ENCODE data around the gene ATF7IP2. TPM values are rescaled to one million over a fixed set of nuclear protein-coding genes. Genes with fewer than 3 reads are reported as not detected.
"Not testable (repeated sequence)": the region's sequence is repeated elsewhere in the genome, so short reads cannot be mapped to it uniquely, and the experiment has no call there.

The ATF7IP2 gene
- total RNA-seq, 5 donors from 2014 or later (not counting 1 experiment from before 2014, with no cell fraction given): 49.1 to 97.1 (median 56.7) TPM

DNA sequence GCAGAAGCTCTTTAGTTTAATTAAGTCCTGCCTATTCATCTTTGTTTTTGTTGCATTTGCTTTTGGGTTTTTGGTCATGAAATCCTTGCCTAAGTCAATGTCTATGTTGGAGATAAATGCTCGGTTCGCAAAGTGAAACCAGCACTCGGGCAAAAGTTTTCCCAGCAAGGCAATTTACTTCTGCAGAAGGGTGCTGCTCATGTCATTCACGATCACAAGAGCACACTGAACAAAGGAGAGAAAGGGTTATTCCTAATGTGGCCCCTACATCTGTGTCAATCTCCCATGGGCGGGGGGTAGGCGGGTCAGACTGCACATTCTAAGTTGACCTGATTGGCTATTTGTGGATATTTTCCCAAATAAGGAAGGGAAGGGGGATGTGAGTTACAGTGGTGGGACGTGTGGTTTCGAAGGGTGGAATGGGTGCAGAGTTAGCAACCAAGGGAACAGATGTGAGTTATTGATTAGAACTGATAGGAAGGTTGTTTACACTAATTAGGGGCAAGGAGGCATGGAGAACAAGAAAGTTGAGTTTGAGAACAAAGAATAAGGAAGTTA, 23.0 kb downstream of the ATF7IP2 start:
- no peaks in the 10 kb centered on the region for H3K27me3 Mint-ChIP-seq
- H3K4me1 Mint-ChIP-seq: peaks cover 6 to 17% (median 16%) of the 10 kb centered on the region in 3 donors
- WGBS (ENCODE audit: insufficient coverage): 86% methylated on average over 8 of the region's 8 CpGs
- Histone ChIP-seq H3K27ac (ENCODE audit: low read length) (no peak overlapping the region), H3K27me3 (replicated peaks in 1 of 2; ENCODE audit: control insufficient read depth in 2 of 2, extremely low read depth in 1 of 2, insufficient read depth in 2 of 2, low read length in 1 of 2) (no peaks in the 10 kb centered on the region), H3K4me1 (ENCODE audit: control insufficient read depth in 1 of 2, extremely low read depth in 1 of 2, insufficient read depth in 2 of 2, low read length in 2 of 2) (no peaks in the 10 kb centered on the region), H3K4me3 (ENCODE audit: control insufficient read depth in 1 of 2, extremely low read depth in 1 of 2, low read length in 1 of 2) (no peak overlapping the region), H3K9me3 (peaks cover 10% of the 10 kb centered on the region), H3K36me3 (ENCODE audit: control insufficient read depth in 2 of 2, extremely low read depth in 1 of 2, insufficient read depth in 1 of 2, low read length in 1 of 2) (peaks cover 0 to 16% of the 10 kb centered on the region in 2 donors)
- ChIA-PET CTCF (no interaction called here), POLR2A (interaction anchor here in 1 of 2 donors (0.6 kb wide), 1 partner anchor 16 kb away, joined by 9 read pairs; no protein-coding TSS in a partner anchor)
- H3K27ac Mint-ChIP-seq: no peak overlapping the region
- H3K9me3 Mint-ChIP-seq: peaks cover 34 to 71% (median 49%) of the 10 kb centered on the region in 3 donors
- ATAC-seq (replicated peaks in 1 of 4): no peak
- H3K4me3 Mint-ChIP-seq: no peak overlapping the region
- H3K36me3 Mint-ChIP-seq: peaks cover 68% of the 10 kb centered on the region
- no peak for DNase-seq

- POLR2A ChIA-PET: interaction anchor here in 1 of 2 donors (0.6 kb wide), 1 partner anchor 16 kb away, joined by 9 read pairs; no protein-coding TSS in a partner anchor
- H3K36me3 ChIP-seq (ENCODE audit: control insufficient read depth in 2 of 2, extremely low read depth in 1 of 2, insufficient read depth in 1 of 2, low read length in 1 of 2): peaks cover 0 to 12% of the 10 kb centered on the region in 2 donors
- Mint-ChIP-seq H3K9me3 (peaks cover 39 to 77% (median 50%) of the 10 kb centered on the region in 3 donors), H3K4me3 (peak overlapping the region in 1 of 3 donors; percentile 48), H3K27ac (peak overlapping the region in 1 of 2 donors; percentile 5), H3K36me3 (peaks cover 69% of the 10 kb centered on the region), H3K4me1 (peaks cover 6 to 17% (median 16%) of the 10 kb centered on the region in 3 donors)
- CTCF ChIA-PET; H3K27me3 Mint-ChIP-seq; H3K4me3 ChIP-seq (ENCODE audit: control insufficient read depth in 1 of 2, extremely low read depth in 1 of 2, low read length in 1 of 2); H3K27me3 ChIP-seq (replicated peaks in 1 of 2; ENCODE audit: control insufficient read depth in 2 of 2, extremely low read depth in 1 of 2, insufficient read depth in 2 of 2, low read length in 1 of 2); ATAC-seq (replicated peaks in 1 of 4); DNase-seq; H3K9me3 ChIP-seq; H3K4me1 ChIP-seq (ENCODE audit: control insufficient read depth in 1 of 2, extremely low read depth in 1 of 2, insufficient read depth in 2 of 2, low read length in 2 of 2); H3K27ac ChIP-seq (ENCODE audit: low read length): not testable (repeated sequence)
These were observed 23.9 kb downstream of the ATF7IP2 start for GRCh38 chr16:10409713-10410112.

GRCh38 chr16:10410469-10410868, 24.6 kb downstream of the ATF7IP2 start:
- WGBS (ENCODE audit: insufficient coverage): no CpG with 5 or more reads among the region's 2 CpGs
- Histone ChIP-seq H3K4me3 (ENCODE audit: control insufficient read depth in 1 of 2, extremely low read depth in 1 of 2, low read length in 1 of 2) (no peak overlapping the region), H3K36me3 (ENCODE audit: control insufficient read depth in 2 of 2, extremely low read depth in 1 of 2, insufficient read depth in 1 of 2, low read length in 1 of 2) (peaks cover 0 to 6% of the 10 kb centered on the region in 2 donors), H3K9me3 (peaks cover 9% of the 10 kb centered on the region), H3K4me1 (ENCODE audit: control insufficient read depth in 1 of 2, extremely low read depth in 1 of 2, insufficient read depth in 2 of 2, low read length in 2 of 2) (no peaks in the 10 kb centered on the region), H3K27me3 (replicated peaks in 1 of 2; ENCODE audit: control insufficient read depth in 2 of 2, extremely low read depth in 1 of 2, insufficient read depth in 2 of 2, low read length in 1 of 2) (no peaks in the 10 kb centered on the region), H3K27ac (ENCODE audit: low read length) (no peak overlapping the region)
- H3K4me1 Mint-ChIP-seq: peaks cover 6 to 17% (median 16%) of the 10 kb centered on the region in 3 donors
- no peaks in the 10 kb centered on the region for H3K27me3 Mint-ChIP-seq
- no peak overlapping the region for H3K27ac Mint-ChIP-seq
- H3K36me3 Mint-ChIP-seq: peaks cover 72% of the 10 kb centered on the region
- H3K4me3 Mint-ChIP-seq: no peak overlapping the region
- CTCF ChIA-PET: no interaction called here
- DNase-seq (no peak), ATAC-seq (replicated peaks in 1 of 4) (no peak)
- POLR2A ChIA-PET: no interaction called here
- H3K9me3 Mint-ChIP-seq: peaks cover 42 to 85% (median 52%) of the 10 kb centered on the region in 3 donors

GRCh38 chr16:10412935-10413601, 27.2 kb downstream of the ATF7IP2 start:
- H3K4me1 ChIP-seq (ENCODE audit: control insufficient read depth in 1 of 2, extremely low read depth in 1 of 2, insufficient read depth in 2 of 2, low read length in 2 of 2): no peaks in the 10 kb centered on the region
- no peak overlapping the region for H3K4me3 ChIP-seq (ENCODE audit: control insufficient read depth in 1 of 2, extremely low read depth in 1 of 2, low read length in 1 of 2)
- CTCF ChIA-PET: no interaction called here
- Mint-ChIP-seq H3K4me1 (peaks cover 6 to 17% (median 16%) of the 10 kb centered on the region in 3 donors), H3K4me3 (no peak overlapping the region), H3K9me3 (peaks cover 53 to 89% (median 63%) of the 10 kb centered on the region in 3 donors), H3K27me3 (no peaks in the 10 kb centered on the region), H3K27ac (no peak overlapping the region), H3K36me3 (peaks cover 88% of the 10 kb centered on the region)
- WGBS (ENCODE audit: insufficient coverage): 92% methylated on average over 2 of the region's 5 CpGs
- ATAC-seq (replicated peaks in 1 of 4) (no peak), DNase-seq (no peak)
- no peaks in the 10 kb centered on the region for H3K27me3 ChIP-seq (replicated peaks in 1 of 2; ENCODE audit: control insufficient read depth in 2 of 2, extremely low read depth in 1 of 2, insufficient read depth in 2 of 2, low read length in 1 of 2)
- H3K27ac ChIP-seq (ENCODE audit: low read length): no peak overlapping the region
- H3K9me3 ChIP-seq: peaks cover 15% of the 10 kb centered on the region
- POLR2A ChIA-PET: no interaction called here
- H3K36me3 ChIP-seq (ENCODE audit: control insufficient read depth in 2 of 2, extremely low read depth in 1 of 2, insufficient read depth in 1 of 2, low read length in 1 of 2): peaks cover 2 to 6% of the 10 kb centered on the region in 2 donors

DNA sequence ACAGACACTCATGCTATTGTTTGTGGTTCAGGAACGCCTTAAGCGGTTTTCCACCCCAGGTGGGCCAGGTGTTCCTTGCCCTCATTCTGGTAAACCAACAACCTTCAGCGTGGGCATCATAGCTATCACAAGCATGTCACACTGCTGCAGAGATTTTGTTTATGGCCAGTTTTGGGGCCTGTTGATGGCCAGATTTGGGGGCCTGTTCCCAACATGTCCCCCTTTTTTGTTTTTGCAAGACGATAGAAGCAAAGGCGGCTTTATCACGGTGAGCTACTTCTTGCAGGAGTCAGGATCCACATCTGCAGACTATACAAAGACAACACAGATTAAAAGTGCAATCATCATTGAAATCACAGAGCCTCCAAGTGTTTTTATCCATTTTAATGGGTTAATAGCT, 32.3 kb downstream of the ATF7IP2 start:
- H3K4me3 Mint-ChIP-seq; H3K27ac Mint-ChIP-seq; ATAC-seq (replicated peaks in 1 of 4); CTCF ChIA-PET; H3K27me3 Mint-ChIP-seq; H3K4me3 ChIP-seq (ENCODE audit: control insufficient read depth in 1 of 2, extremely low read depth in 1 of 2, low read length in 1 of 2); H3K4me1 ChIP-seq (ENCODE audit: control insufficient read depth in 1 of 2, extremely low read depth in 1 of 2, insufficient read depth in 2 of 2, low read length in 2 of 2); H3K36me3 ChIP-seq (ENCODE audit: control insufficient read depth in 2 of 2, extremely low read depth in 1 of 2, insufficient read depth in 1 of 2, low read length in 1 of 2); H3K27me3 ChIP-seq (replicated peaks in 1 of 2; ENCODE audit: control insufficient read depth in 2 of 2, extremely low read depth in 1 of 2, insufficient read depth in 2 of 2, low read length in 1 of 2); DNase-seq; POLR2A ChIA-PET; H3K4me1 Mint-ChIP-seq; H3K27ac ChIP-seq (ENCODE audit: low read length): not testable (repeated sequence)
- 100% methylated on average over 4 of the region's 6 CpGs for WGBS (ENCODE audit: insufficient coverage)
- Mint-ChIP-seq H3K9me3 (peaks cover 35 to 58% (median 39%) of the 10 kb centered on the region in 3 donors), H3K36me3 (peaks cover 87% of the 10 kb centered on the region)
- H3K9me3 ChIP-seq: peaks cover 13% of the 10 kb centered on the region

DNA sequence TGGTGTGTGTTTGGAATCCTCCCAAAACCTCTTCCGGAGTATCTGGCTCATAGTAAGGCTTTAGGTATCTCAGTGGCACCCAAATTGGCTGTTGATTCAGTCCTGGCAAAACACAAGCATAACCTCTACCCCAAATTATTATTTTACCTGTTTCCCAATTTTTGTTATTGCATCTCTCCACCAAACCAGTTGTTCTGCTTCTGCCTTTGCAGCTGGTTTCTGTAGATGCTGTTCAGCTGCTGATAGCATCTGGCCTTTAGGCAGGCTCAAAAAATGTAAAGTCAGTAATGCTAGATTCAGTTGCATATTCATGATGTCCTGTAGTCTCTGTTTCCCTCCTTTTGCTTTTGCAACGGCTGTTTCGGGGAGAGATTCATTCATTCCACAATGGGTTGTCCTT, 33.8 kb downstream of the ATF7IP2 start:
- no peaks in the 10 kb centered on the region for H3K4me1 ChIP-seq (ENCODE audit: control insufficient read depth in 1 of 2, extremely low read depth in 1 of 2, insufficient read depth in 2 of 2, low read length in 2 of 2)
- no peak overlapping the region for H3K27ac ChIP-seq (ENCODE audit: low read length)
- H3K27me3 Mint-ChIP-seq: no peaks in the 10 kb centered on the region
- ChIA-PET CTCF (no interaction called here), POLR2A (no interaction called here)
- ATAC-seq (replicated peaks in 1 of 4): no peak
- no CpG with 5 or more reads among the region's 3 CpGs for WGBS (ENCODE audit: insufficient coverage)
- H3K9me3 Mint-ChIP-seq: peaks cover 30 to 51% (median 33%) of the 10 kb centered on the region in 3 donors
- peaks cover 13% of the 10 kb centered on the region for H3K9me3 ChIP-seq
- H3K36me3 Mint-ChIP-seq: peaks cover 85% of the 10 kb centered on the region
- H3K27ac Mint-ChIP-seq: no peak overlapping the region
- H3K36me3 ChIP-seq (ENCODE audit: control insufficient read depth in 2 of 2, extremely low read depth in 1 of 2, insufficient read depth in 1 of 2, low read length in 1 of 2): peaks cover 4 to 6% of the 10 kb centered on the region in 2 donors
- no peaks in the 10 kb centered on the region for H3K27me3 ChIP-seq (replicated peaks in 1 of 2; ENCODE audit: control insufficient read depth in 2 of 2, extremely low read depth in 1 of 2, insufficient read depth in 2 of 2, low read length in 1 of 2)
- no peak for DNase-seq
- no peaks in the 10 kb centered on the region for H3K4me1 Mint-ChIP-seq
- no peak overlapping the region for H3K4me3 Mint-ChIP-seq
- H3K4me3 ChIP-seq (ENCODE audit: control insufficient read depth in 1 of 2, extremely low read depth in 1 of 2, low read length in 1 of 2): no peak overlapping the region

Data from T-cell (primary cell).